Colon (tissue), 2 donors: ENCODE measurements around the gene RFX1.
"Not testable (repeated sequence)": the region's sequence is repeated elsewhere in the genome, so short reads cannot be mapped to it uniquely, and the experiment has no call there.

ENCODE experiments used
- FAIRE-seq: peaks from 2 replicates; lab custom pipeline; 2012; peaks lifted over from hg19 to GRCh38; lab: Jason Lieb, UNC
- donor health status: control.
- donor health status: control.

RFX1 gene

DNA sequence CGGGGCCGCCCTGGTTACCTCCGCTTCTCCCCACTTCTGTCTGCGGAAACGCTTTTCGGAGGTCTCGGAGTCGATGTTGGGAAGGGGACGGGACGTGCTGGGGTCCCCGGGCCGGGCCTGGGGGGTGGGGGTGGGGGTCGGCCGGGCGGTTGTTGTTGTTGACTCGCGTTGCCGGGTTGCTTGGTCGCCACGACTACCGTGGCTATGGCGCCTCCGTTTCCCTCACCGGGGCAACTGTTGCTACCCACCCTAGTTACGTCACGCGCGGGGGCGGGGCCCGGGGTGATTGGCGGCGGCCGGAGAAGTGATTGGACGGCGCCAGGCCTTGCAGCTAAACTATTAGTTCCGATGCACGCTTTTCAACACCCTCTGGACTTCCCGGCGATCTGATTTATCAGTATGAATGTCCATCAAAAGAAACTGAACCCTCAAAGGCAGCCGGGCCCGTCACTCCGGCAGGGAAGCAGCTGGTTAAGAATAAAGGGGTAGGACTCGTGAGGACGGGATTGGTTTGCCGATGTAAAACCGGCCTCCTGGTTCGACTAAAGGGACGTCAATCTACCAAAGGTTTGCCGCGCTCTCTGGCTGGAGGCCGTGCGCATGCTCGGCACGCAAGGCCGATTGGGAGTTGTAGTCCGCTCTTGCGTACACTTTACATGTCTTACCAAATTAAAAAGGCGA, at the start of gene RFX1:
TSS of gene RFX1 (minus strand) at position 236 of the 681 bp plus-strand sequence. CDS start 12,477 bp downstream, outside the sequence.
- peak; percentile 80 for FAIRE-seq

DNA sequence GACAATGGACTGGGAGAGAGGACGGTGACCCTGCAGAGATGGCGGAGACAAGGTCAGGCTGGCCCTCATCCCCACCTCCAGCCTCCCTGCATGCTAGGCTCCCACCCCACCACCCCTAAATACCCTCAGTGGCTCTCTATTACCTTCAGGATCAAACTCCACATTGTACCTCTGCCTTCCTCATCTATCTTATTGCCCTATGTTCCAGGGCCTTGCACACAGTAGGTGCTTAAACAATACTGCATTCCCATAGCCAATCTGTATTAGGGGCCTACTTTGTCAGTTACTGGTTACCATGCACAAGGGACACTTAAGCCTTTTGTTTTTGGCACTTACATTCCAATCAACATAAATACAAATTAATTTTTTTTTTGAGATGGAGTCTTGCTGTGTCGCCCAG, 49.3 kb upstream of the RFX1 start:
- FAIRE-seq: no peak

DNA sequence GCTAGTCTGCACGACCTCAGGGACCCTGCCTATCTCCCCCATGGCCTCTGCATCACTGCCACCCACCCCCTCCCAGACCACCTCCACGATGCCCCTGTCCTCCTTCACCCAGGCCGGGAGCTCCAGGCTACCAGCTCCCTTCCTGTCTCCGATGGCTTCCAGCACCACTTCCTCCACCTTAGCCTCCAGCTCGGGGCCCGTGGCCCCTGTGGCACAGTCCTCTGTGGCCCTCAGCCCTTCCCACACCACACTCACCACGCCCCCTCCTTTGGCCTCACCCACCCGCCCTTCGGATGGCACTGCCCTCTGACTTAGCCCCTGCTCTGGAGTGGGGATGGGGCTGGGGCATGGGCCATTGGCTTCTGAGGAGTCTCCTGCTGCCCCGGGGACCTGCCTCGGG, 48.6 kb upstream of the RFX1 start:
- FAIRE-seq: no peak

DNA sequence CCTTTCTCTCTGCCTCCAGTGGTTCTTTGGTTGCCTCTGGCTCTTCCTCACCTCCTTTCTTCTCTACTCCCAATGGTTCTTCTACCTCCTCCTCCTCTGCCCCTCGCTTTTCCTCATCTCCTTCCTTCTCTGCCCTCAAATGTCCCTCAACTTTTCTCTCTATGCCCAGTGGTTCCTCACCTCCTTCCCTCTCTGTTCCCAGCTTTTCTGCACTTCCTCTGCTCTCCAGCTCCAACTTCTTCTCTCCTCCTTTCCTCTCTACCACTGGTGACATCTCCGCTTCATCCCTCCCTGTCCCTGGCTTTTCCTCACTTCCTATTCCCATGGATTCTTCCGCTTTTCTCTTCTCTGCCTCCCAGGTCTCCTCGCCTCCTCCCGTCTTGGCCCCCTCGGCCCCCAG, 48.0 kb upstream of the RFX1 start:
- FAIRE-seq: no peak

GRCh38 chr19:14053500-14053899, 47.4 kb upstream of the RFX1 start:
- no peak for FAIRE-seq

- FAIRE-seq: no peak
Measured at GRCh38 chr19:14053032-14053431, 46.9 kb upstream of the RFX1 start.

GRCh38 chr19:14052470-14052869, 46.4 kb upstream of the RFX1 start:
- no peak for FAIRE-seq

DNA sequence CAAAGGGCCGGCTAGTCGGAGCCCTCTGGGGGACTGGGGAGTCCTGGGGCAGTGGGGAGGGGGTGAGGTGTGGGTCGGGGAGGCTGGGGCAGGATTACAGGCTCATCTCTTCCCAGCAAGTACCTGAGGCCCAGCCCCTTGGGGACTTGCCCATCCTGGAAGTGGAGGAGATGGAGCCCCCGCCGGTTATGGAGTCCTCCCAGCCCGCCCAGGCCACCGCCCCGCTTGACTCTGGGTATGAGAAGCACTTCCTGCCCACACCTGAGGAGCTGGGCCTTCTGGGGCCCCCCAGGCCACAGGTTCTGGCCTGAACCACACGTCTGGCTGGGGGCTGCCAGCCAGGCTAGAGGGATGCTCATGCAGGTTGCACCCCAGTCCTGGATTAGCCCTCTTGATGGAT, 45.9 kb upstream of the RFX1 start:
- FAIRE-seq: no peak

GRCh38 chr19:14050961-14051360, 44.8 kb upstream of the RFX1 start:
- FAIRE-seq: not testable (repeated sequence)

- FAIRE-seq: no peak
Measured at GRCh38 chr19:14050512-14050911, 44.4 kb upstream of the RFX1 start.

DNA sequence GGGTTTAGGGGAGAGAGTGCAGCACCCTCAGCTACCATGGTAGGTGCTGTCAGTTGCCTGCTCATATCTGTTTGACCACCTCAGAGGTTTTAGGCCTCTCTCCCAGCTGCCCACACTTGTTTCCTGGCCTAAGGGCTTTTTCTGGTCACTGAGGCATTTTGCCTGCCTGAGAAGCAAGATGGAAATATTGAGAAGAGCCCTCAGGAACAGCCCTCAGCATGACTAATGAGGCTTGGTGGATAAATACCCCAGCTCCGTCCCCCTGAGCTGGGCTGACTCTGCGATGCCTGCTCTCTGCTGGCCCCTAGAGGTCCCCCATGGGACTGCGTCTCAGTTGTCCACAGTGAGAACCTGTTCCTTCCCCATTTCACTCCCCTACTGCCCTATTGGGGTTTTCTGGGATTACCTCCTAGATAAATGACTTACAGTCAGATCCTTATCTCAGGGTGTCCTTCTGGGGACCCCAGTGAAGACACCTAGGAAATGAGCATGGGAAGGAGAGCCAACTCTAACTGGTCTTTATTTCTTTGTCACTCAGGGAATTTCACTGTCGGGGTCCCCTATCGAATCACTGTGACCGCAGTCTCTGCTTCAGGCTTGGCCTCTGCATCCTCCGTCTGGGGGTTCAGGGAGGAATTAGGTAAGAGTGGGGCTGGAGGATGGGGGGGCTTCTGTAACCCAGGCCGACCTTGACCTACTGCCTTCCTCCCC, 42.5 kb upstream of the RFX1 start:
- no peak for FAIRE-seq

DNA sequence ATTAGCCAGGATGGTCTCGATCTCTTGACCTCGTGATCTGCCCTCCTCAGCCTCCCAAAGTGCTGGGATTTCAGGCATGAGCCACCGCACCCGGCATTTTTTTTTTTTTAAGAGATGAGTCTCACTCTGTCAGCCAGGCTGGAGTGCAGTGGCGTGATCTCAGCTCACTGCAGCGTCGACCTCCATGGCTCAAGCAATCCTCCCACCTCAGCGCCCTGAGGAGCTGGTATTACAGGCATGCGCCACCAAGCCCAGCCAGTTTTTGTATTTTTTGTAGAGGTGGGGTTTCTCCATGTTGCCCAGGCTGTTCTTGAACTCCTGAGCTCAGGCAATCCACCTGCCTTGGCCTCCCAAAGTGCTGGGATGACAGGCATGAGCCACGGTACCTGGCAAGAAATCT, 41.7 kb upstream of the RFX1 start:
- not testable (repeated sequence) for FAIRE-seq

DNA sequence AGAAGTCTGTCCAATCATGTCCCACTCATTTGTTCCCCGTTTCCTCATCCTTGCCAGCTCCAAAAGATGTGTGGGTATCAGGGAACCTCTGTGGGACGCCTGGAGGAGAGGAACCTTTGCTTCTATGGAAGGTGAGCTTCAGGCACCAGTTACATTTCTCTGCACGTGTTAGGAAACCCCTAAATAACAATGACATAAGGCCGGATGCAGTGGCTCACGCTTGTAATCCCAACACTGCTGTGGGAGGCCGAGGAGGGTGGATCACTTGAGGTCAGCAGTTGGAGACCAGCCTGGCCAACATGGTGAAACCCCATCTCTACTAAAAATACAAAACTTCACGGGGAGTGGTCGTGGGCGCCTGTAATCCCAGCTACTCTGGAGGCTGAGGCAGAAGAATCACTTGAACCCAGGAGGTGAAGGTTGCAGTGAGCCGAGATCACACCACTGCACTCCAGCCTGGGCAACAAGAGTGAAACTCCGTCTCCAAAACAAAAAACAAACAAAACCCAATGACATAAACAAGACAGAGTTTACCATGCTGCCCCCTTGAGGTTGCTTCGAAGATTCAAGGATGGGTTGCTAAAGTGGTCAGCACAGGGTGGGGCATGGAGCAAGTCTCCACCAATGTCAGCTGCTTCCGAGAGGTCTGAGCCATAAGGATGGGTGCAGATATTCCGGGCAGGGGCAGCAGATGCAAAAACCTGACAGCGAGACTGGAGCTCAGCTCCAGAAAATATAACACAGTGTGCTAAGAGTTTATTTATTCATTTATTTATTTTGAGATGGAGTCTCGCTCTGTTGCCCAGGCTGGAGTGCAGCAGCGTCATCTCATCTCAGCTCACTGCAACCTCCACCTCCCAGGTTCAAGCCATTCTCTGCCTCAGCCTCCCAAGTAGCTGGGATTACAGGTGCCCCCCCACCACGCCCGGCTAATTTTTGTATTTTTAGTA, 36.8 kb upstream of the RFX1 start:
- FAIRE-seq: not testable (repeated sequence)

DNA sequence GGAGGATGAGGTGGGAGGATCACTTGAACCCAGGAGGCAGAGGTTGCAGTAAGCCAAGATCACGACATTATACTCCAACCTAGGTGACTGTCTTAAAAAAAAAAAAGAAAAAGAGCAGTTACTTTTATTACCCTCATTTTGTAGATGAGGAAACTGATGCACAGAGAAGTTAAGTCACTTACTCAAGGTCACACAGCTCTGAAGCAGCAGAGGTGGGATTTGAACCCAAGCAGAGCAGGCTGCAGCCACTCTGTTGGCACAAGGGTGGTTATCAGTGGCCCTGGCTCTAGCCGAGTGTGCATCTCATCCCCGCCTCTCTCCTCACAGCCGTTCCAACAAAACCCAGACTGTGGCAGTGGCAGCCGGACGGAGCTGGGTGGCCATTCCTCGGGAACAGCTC, 33.1 kb upstream of the RFX1 start:
- no peak for FAIRE-seq

GRCh38 chr19:14035706-14036105, 29.6 kb upstream of the RFX1 start:
- no peak for FAIRE-seq

DNA sequence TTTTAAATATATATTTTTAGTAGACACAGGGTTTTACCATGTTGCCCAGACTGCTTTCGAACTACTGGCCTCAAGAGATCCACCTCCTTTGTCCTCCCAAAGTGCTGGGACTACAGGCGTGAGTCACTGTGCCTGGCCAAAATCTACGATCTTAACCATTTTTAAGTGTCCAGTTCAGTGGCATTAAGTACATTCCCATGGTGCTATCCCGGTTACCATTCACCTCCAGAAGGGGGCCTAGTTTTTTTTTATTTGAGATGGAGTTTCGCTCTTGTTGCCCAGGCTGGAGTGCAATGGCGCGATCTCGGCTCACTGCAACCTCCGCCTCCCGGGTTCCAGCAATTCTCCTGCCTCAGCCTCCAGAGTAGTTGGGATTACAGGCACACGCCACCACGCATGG, 29.0 kb upstream of the RFX1 start:
- FAIRE-seq: not testable (repeated sequence)

DNA sequence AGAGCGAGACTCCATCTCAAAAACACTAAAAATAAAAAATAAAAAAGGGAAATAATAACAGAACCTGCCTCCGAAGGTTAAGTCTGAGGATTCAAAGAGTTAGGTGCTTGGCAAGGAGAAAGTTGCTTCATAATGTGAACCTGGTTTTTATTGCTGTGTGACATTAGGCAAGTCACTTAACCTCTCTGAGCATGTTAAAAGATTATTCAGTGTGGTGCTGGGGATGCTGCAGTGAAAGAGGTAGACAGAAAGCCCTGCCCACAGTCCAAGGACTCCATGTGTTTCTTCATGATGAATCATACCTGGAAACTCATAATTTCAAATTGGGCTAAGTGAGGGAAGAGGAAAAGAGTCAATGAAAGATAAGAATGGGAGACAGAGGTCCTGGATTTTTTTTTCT, 27.8 kb upstream of the RFX1 start:
- FAIRE-seq: no peak

DNA sequence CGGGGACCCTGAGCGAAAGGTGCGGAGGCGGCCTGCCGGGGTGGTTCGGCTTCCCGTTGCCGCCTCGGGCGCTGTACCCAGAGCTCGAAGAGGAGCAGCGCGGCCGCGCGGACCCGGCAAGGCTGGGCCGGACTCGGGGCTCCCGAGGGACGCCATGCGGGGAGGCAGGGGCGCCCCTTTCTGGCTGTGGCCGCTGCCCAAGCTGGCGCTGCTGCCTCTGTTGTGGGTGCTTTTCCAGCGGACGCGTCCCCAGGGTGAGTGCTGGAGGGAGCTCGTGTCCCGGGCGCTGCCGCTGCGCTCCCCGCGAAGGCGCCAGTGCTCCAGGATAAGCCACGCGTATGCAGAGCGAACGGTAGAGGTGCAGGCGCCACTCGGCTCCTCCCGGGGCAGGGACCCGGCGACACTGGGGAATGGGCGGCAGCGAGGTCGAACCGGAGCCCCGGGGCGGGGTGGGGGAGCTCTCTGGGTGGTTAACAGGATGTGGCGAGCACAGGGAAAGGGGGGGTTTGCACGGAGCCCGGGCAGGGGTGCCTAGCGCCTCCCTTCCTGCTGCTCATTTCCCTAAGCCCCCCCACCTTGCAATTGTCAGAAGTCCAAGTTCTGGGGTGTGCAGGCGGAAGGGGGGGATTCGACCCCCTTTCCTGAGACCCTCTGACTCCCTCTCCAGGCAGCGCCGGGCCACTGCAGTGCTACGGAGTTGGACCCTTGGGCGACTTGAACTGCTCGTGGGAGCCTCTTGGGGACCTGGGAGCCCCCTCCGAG, 25.8 kb upstream of the RFX1 start, which contains the start of gene IL27RA:
TSS of gene IL27RA (plus strand) at position 44 of the 762 bp plus-strand sequence. CDS start at position 155, 111 bp downstream.
- FAIRE-seq: no peak

DNA sequence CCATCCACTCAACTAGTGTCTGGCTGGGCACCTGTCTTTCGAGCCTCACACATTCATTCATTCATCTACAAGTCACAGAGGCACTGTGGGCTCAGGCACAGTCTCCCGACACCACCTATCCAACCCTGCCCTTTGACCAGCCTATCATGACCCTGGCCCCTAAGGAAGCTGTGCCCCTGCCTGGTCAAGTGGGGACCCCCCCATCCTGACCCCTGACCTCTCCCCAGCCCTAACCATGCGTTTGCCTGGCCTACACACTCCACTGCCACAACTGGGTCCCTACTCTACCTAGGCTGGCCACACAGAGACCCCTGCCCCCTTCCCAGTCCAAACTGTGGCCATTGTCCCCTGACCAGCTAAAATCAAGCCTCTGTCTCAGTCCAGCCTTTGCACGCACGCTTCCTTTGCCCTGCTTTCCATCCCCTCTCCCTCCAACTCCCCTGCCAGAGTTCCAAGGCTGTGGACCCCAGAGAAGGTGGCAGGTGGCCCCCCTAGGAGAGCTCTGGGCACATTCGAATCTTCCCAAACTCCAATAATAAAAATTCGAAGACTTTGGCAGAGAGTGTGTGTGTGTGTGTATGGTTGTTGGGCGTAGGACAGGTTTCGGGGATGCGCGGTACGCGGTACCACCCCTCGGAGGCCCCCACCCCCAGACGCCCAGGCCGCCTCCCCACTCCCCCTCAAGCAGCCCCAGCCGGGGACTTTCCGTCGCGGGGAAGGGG, 25.0 kb upstream of the RFX1 start:
- no peak for FAIRE-seq

DNA sequence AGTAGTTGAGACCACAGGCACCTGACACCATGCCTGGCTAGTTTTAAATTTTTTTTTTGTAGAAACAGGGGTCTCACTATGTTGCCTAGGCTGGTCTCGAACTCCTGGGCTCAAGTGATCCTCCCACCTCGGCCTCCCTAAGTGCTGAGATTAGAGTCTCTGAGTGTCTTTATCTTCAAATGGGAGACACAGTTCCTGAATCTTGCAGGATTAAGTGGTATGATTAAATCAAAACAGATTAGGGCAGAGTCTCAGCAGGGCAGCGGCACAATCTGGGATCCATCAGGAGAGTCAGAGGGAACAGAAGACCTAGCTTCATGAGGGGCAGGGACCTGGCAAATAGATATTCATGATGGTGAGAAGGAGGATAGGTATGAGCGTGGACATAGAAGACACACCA, 22.8 kb upstream of the RFX1 start:
- FAIRE-seq: no peak

GRCh38 chr19:14027856-14028450, 21.8 kb upstream of the RFX1 start, which contains the start of gene RLN3:
Gene RLN3 (plus strand): TSS chr19:14028148. CDS start chr19:14028205, 57 bp downstream.
- FAIRE-seq: no peak
